Activated naive CD8-positive, alpha-beta T cell treated with anti-CD3 and anti-CD28 coated beads for 36 hours (primary cell): ENCODE measurements around the gene TBC1D32. TPM values are rescaled to one million over a fixed set of nuclear protein-coding genes. Genes with fewer than 3 reads are reported as not detected.
"Not testable (repeated sequence)": the region's sequence is repeated elsewhere in the genome, so short reads cannot be mapped to it uniquely, and the experiment has no call there.

Experiments
- DNase-seq: peaks from one replicate; pipeline ENCODE4 v3.0.0; 2021
- H3K27ac Mint-ChIP-seq: one replicate; pipeline ENCODE4 v1.8.0; 2022; ENCODE audit warnings: mild to moderate bottlenecking, moderate library complexity, mixed read lengths
- H3K27me3 Mint-ChIP-seq: one replicate; pipeline ENCODE4 v1.8.0; 2022; ENCODE audit warnings: mild to moderate bottlenecking, mixed read lengths
- H3K36me3 Mint-ChIP-seq: one replicate; pipeline ENCODE4 v1.8.0; 2021; ENCODE audit warnings: mild to moderate bottlenecking, mixed read lengths
- H3K4me1 Mint-ChIP-seq: one replicate; pipeline ENCODE4 v1.8.0; 2021; ENCODE audit warnings: mixed read lengths
- H3K4me3 Mint-ChIP-seq: one replicate; pipeline ENCODE4 v1.8.0; 2022; ENCODE audit warnings: mild to moderate bottlenecking, moderate library complexity, mixed read lengths
- H3K9me3 Mint-ChIP-seq: one replicate; pipeline ENCODE4 v1.8.0; 2022; ENCODE audit warnings: mixed read lengths
- total RNA-seq, 2 experiments: library from RNA; stranded (reverse); gene quantifications; one replicate each; pipeline ENCODE4 v1.2.3, GENCODE V29; 2021

Gene TBC1D32
- total RNA-seq, 2 experiments from 2014 or later, result 6.7 to 7.0 TPM

DNA sequence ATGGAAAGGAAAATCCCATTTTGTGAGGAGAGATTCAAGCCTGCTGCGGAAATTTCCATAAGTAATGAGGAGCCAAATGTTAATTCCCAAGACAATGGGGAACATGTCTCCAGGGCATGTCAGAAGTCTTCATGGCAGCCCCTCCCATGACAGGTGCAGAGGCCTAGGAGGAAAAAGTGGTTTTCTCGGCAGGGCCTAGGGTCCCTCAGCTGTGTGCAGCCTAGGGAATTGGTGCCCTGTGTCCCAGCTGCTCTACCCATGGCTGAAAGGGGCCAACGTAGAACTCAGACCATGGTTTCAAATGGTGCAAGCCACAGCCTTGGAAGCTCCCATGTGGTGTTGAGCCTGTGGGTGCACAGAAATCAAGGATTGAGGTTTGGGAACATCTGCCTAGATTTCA, 269.9 kb downstream of the TBC1D32 start:
- H3K27me3 Mint-ChIP-seq, result no peaks in the 10 kb centered on the region
- H3K4me1 Mint-ChIP-seq, result no peaks in the 10 kb centered on the region
- no peak for DNase-seq
- H3K27ac Mint-ChIP-seq, result no peak overlapping the region
- peaks cover 17% of the 10 kb centered on the region for H3K36me3 Mint-ChIP-seq
- H3K9me3 Mint-ChIP-seq, result peaks cover 28% of the 10 kb centered on the region
- H3K4me3 Mint-ChIP-seq, result no peak overlapping the region

DNA sequence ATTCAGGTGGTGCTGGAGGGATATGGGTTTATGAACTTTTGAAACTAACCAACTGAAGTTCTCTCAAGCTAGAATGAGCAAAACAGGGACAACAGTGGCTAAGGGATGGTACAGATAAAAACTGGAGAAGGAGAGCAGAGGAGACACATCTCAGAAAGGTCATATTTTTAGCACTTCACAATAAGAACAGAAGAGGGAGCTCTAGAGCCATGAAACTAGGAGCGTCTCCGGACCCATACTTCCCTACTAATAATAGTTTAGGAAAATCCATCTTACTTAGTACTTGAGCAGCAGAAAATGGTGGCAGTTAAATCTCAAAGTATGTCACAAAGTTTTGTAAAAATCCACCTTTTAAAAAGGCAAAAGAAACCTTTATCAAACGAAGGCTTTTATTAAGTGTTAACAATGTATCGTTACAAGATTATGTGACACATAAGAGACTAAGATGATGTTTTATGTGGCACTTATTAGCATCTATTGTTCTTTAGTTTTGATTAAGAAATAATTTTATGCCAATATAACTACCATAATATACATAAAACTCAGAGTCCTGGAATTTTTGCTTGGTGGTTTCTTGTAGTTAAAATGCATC, 278.6 kb downstream of the TBC1D32 start:
- DNase-seq, result no peak
- no peaks in the 10 kb centered on the region for H3K27me3 Mint-ChIP-seq
- H3K36me3 Mint-ChIP-seq, result no peaks in the 10 kb centered on the region

DNA sequence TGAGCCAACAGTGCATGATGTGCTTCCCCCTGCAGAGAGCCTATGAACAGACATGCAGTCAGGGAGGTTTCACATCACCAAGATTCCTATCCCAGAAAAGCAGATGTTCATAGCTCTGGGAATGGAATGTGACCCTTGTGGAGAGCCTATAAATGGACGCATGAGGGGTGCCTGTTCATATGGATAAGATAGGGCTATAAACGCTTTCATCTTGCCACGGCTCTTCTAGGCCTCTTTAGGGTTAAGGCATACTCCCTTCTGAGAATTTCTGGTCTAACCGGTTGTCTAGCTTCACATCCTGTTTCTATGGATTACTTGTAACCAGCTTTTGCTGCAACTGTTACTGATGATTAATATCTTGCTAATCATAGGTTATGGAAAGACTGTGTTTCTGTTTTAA, 285.7 kb downstream of the TBC1D32 start:
- not testable (repeated sequence) for H3K4me1 Mint-ChIP-seq, H3K9me3 Mint-ChIP-seq, H3K27me3 Mint-ChIP-seq, H3K4me3 Mint-ChIP-seq, DNase-seq, H3K27ac Mint-ChIP-seq, H3K36me3 Mint-ChIP-seq

More for the DNA sequence above, 278.6 kb downstream of the TBC1D32 start:
- H3K9me3 Mint-ChIP-seq, result no peaks in the 10 kb centered on the region
- no peak overlapping the region for H3K27ac Mint-ChIP-seq
- no peaks in the 10 kb centered on the region for H3K4me1 Mint-ChIP-seq
- H3K4me3 Mint-ChIP-seq, result no peak overlapping the region

DNA sequence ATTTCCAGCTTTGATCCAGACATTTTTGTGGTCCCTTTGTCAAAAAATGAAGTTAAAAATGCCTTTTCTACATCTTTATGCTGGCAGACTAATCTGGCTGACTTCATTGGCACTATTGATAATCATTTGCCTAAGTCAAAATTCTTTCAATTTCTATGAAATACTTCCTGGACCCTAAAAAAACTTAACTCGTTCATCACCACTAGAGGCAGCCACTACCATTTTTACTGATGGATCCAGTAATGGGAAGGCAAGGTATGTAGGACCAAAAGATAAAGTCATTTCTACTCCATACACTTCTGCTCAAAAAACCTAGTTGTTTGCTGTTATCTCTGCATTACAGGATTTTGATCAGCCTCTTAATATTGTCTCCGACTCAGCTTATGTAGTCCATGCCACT, 289.4 kb downstream of the TBC1D32 start:
- not testable (repeated sequence) for H3K27me3 Mint-ChIP-seq

DNA sequence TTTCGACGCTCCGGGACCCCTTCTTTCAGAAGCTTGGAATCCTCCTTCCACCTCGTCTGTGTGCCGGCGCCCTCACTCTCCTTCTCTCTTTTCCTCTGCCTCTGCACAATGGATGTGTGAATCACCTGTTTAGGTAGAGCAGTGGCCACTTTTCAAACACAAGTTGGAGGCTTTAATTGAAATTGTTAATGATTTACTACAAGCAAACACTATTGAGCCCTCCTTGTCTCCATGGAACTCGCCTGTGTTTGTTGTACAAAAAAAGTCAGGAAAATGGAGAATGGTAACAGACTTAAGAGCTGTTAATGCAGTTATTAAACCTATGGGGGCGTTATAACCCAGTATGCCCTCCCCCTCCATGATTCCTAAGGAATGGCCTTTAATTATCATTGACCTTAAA, 290.6 kb downstream of the TBC1D32 start:
- H3K27me3 Mint-ChIP-seq, H3K9me3 Mint-ChIP-seq, H3K27ac Mint-ChIP-seq, H3K4me1 Mint-ChIP-seq, H3K36me3 Mint-ChIP-seq, H3K4me3 Mint-ChIP-seq, DNase-seq: not testable (repeated sequence)

More for the DNA sequence above, 289.4 kb downstream of the TBC1D32 start:
- H3K4me3 Mint-ChIP-seq, H3K36me3 Mint-ChIP-seq, H3K9me3 Mint-ChIP-seq, H3K27ac Mint-ChIP-seq, H3K4me1 Mint-ChIP-seq, DNase-seq: not testable (repeated sequence)

GRCh38 chr6:121043211-121043610, 291.1 kb downstream of the TBC1D32 start:
- not testable (repeated sequence) for H3K9me3 Mint-ChIP-seq, H3K27ac Mint-ChIP-seq, H3K4me1 Mint-ChIP-seq, H3K4me3 Mint-ChIP-seq, H3K36me3 Mint-ChIP-seq, H3K27me3 Mint-ChIP-seq, DNase-seq

- Mint-ChIP-seq H3K36me3 (no peaks in the 10 kb centered on the region), H3K27ac (no peak overlapping the region), H3K4me1 (no peaks in the 10 kb centered on the region), H3K9me3 (peaks cover 2% of the 10 kb centered on the region), H3K4me3 (no peak overlapping the region), H3K27me3 (no peaks in the 10 kb centered on the region)
- no peak for DNase-seq
These were observed 291.5 kb downstream of the TBC1D32 start for GRCh38 chr6:121042766-121043165.

DNA sequence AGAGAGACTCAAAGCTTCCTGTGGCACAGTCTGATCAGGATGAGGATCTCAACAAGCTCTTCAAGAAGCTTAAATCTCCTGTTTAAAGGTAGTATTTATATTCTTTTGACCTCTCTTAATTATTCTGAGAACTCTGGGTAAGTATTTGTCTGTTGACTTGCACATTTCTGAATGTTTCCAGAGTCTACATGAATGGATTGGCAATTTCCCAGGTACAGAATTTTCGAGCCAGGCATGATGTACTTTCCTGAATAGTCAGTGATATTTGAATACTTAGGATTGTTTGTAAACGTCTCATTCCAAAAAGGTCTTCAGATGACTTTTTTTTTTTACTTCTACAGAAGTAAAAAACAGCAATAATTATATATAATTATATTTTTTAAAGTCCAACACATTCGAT, 293.4 kb downstream of the TBC1D32 start:
- no peak for DNase-seq
- H3K27me3 Mint-ChIP-seq, result no peaks in the 10 kb centered on the region
- H3K4me3 Mint-ChIP-seq, result no peak overlapping the region
- H3K9me3 Mint-ChIP-seq, result peaks cover 2% of the 10 kb centered on the region
- no peak overlapping the region for H3K27ac Mint-ChIP-seq
- no peaks in the 10 kb centered on the region for H3K36me3 Mint-ChIP-seq
- H3K4me1 Mint-ChIP-seq, result no peaks in the 10 kb centered on the region

DNA sequence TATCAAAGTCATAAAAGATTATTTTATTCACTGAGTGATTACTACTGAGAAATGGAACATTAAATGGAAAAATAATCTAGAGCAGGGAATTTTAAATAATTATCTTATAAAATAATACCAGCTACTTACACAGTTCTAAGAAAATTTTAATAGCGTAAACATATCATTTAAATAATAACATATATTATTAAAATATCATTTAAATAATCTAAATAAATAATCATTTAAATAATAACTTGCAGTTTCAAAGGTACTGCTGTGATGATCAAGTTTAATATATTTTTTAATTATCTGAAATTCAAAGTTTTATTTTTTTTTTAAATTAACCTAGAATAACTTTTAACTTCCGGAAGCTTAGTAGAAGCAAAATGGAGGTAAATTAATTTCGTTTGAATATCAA, 301.2 kb downstream of the TBC1D32 start:
- no peaks in the 10 kb centered on the region for H3K4me1 Mint-ChIP-seq
- H3K27me3 Mint-ChIP-seq, result no peaks in the 10 kb centered on the region
- H3K36me3 Mint-ChIP-seq, result no peaks in the 10 kb centered on the region
- no peak overlapping the region for H3K4me3 Mint-ChIP-seq
- no peak for DNase-seq
- H3K9me3 Mint-ChIP-seq, result no peaks in the 10 kb centered on the region
- no peak overlapping the region for H3K27ac Mint-ChIP-seq

DNA sequence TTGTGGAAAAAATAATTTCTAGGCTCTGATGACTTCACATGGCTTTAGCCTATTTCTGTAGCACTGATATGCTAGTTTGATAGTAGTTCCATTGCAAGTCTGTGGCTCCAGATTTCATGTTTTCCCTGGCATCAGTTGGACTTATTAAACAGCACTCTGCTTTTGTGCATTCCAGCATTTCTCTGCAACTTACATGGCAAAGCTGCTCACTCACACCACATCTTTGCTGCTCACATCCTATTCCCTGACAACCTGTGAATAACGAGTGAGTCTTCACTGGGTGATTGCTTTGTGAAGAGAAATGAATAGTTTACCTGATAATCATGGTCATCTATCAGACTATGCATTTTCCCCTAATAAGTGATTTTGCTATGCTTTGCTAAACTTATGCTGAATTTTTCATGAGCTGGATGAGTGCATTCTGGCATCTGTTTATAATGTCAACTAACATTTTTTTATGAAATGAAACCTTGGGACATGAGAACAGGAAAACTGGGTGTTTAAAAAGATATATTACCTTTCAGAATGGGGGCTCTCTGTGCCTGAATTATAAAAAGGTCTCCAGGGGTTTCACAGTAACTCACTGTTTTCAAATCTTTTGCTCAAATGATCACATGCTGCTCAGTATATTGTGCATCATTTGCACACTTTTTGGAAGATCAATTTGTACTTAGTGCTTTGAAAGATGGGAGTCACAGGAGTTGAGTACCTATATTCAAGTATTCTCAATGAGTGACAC, 301.8 kb downstream of the TBC1D32 start:
- no peaks in the 10 kb centered on the region for H3K27me3 Mint-ChIP-seq
- DNase-seq, result no peak
- H3K27ac Mint-ChIP-seq, result no peak overlapping the region
- H3K9me3 Mint-ChIP-seq, result no peaks in the 10 kb centered on the region
- H3K4me3 Mint-ChIP-seq, result no peak overlapping the region
- no peaks in the 10 kb centered on the region for H3K4me1 Mint-ChIP-seq
- no peaks in the 10 kb centered on the region for H3K36me3 Mint-ChIP-seq

Other genes starting within 250 kb of the TBC1D32 start
- gene GJA1, start 101.2 kb upstream of the TBC1D32 start, total RNA-seq, result under 1 TPM; 0.06 to 0.24 TPM